Measurements from ENCODE around the gene NT5C.
A peak's percentile ranks its signal among the peaks of the same experiment; 100 is the strongest.

NT5C gene

DNA sequence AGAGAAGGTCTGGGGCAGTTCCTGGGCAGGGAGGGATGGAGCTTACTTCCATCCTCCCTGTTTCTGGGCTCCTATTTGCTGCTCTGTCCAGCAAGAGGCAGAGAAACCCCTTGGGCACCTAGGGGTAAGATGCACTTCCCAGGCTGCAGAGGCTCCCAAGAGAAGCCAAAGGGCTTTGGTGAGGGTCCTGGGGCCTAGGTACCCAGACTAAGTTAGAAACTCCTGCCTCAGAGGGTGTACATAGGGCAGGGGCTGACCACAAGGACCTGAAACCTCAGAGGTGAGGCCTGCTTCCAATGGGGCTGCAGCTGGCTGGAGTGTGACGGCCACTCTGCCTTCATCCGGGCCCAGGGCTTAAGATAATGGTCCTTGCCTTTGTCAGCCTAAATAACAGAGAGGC is 23.3 kb downstream of the NT5C start:
- no peaks in the 10 kb centered on the region for H3K9me3 ChIP-seq (ENCODE audit: low read depth, low read length)
- H3K36me3 ChIP-seq (ENCODE audit: insufficient read depth, low read length), result no peaks in the 10 kb centered on the region
- no peak for DNase-seq (ENCODE audit: low read depth, low spot score)
- H3K4me3 ChIP-seq, result no peak overlapping the region
- TF ChIP-seq POLR2AphosphoS5 (IDR thresholded peaks at IDR 0.05; ENCODE audit: borderline replicate concordance, low read depth, low read length), result no peak
- TF ChIP-seq EZH2 (IDR thresholded peaks at IDR 0.05), result no peak
- TF ChIP-seq FOXP2 (optimal IDR thresholded peaks at IDR 0.05; ENCODE audit: control extremely low read depth, extremely low read length, insufficient read depth), result no peak
- H3K27ac ChIP-seq, result no peak overlapping the region
- no peak overlapping the region for H3K9ac ChIP-seq (ENCODE audit: insufficient read length)

DNA sequence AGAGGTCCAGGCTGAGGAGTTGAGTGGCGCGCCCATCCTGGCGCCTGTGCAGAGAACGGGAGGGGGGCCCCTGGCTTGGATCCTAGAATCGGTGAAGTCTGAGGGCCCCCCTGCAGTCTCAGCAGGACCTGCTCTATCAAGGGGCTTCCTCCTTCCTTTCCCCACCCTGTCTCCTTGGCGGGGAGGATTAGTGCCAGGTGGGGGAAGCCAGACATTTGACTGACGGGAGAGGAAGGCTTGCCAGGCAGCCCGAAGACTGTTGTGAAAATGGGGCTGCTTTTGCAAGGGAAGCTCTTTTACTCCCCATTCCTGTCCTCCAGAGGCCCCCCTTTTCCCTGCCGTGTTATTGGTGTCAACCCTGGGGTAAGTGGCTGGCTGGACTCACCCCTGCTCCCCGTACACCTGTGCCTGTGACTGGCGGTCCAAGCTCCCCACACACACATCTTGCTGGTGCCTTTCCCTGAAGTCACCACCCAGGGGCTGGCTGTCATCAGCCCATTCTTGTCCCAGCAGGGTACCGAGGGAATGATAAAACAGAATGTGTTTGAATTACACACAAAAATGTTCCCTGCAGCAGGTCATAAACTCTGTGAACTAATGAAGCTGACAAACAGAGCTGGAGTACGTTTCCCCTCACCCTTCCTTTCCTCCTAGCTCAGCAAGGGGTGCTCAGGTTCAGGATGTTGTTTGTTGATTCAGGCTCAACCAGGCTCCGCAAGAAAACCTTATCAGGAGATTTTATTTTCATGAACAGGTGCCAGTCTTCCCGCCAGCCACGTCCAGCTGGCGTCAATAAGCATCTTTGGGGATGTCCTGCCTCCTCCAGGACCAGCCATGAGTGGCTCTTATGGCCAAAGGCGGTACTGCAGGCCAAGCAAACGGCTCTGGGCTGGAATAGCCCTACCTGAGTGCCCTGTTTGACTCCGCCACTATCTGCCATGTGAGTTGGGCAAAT is 26.1 kb downstream of the NT5C start:
- no peak overlapping the region for H3K9ac ChIP-seq (ENCODE audit: insufficient read length)
- no peak for DNase-seq (ENCODE audit: low read depth, low spot score)
- 0 out of 2 replicates have a peak overlapping the region, but pooled peaks have one; percentile 22 for H3K4me3 ChIP-seq
- H3K27ac ChIP-seq, result no peak overlapping the region
- no peaks in the 10 kb centered on the region for H3K36me3 ChIP-seq (ENCODE audit: insufficient read depth, low read length)
- TF ChIP-seq EZH2 (IDR thresholded peaks at IDR 0.05) (no peak), FOXP2 (optimal IDR thresholded peaks at IDR 0.05; ENCODE audit: control extremely low read depth, extremely low read length, insufficient read depth) (no peak), POLR2AphosphoS5 (IDR thresholded peaks at IDR 0.05; ENCODE audit: borderline replicate concordance, low read depth, low read length) (no peak)
- H3K9me3 ChIP-seq (ENCODE audit: low read depth, low read length), result no peaks in the 10 kb centered on the region

DNA sequence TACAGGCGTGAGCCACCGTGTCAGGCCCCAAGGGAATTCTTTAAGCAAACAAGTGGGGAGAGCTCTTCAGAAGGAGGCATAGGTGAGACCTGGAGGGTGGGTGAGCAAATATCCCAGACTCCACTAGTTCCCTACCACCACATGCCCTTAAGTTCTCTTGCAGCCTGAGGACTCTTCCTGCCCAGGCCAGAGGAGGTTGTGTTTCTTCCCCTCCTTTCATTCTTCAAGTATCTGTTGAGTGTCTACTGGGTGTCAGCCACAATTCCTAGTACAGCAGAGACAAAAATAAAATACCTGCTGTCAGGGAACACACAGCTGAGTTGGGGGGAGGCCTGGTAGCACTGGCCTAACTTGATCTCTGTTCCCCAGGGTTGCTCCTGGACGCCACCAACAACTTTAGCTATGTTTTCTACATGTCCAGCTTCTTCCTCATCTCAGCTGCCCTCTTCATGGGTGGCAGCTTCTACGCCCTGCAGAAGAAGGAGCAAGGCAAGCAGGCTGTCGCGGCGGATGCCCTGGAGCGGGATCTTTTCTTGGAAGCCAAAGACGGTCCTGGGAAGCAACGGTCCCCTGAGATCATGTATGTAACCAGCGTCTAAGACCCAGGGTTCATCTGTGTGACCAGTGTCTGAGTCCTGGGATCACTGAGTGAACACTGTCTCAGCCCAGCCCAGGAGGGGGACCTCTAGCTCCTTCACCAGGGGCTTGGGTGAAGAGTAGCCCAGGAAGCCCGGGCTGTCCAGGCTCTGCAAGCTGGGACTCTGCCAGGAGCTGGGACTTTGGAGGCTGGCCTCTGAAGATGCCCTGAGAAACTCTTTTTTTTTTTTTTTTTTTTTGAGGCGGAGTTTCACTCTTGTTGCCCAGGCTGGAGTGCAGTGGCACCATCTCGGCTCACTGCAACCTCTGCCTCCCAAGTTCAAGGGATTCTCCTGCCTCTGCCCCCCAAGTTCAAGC is 27.7 kb downstream of the NT5C start:
- H3K36me3 ChIP-seq (ENCODE audit: insufficient read depth, low read length), result no peaks in the 10 kb centered on the region
- TF ChIP-seq FOXP2 (optimal IDR thresholded peaks at IDR 0.05; ENCODE audit: control extremely low read depth, extremely low read length, insufficient read depth) (no peak), EZH2 (IDR thresholded peaks at IDR 0.05) (no peak), POLR2AphosphoS5 (IDR thresholded peaks at IDR 0.05; ENCODE audit: borderline replicate concordance, low read depth, low read length) (no peak)
- H3K27ac ChIP-seq, result no peak overlapping the region
- no peak overlapping the region for H3K9ac ChIP-seq (ENCODE audit: insufficient read length)
- no peak for DNase-seq (ENCODE audit: low read depth, low spot score)
- no peaks in the 10 kb centered on the region for H3K9me3 ChIP-seq (ENCODE audit: low read depth, low read length)
- no peak overlapping the region for H3K4me3 ChIP-seq

DNA sequence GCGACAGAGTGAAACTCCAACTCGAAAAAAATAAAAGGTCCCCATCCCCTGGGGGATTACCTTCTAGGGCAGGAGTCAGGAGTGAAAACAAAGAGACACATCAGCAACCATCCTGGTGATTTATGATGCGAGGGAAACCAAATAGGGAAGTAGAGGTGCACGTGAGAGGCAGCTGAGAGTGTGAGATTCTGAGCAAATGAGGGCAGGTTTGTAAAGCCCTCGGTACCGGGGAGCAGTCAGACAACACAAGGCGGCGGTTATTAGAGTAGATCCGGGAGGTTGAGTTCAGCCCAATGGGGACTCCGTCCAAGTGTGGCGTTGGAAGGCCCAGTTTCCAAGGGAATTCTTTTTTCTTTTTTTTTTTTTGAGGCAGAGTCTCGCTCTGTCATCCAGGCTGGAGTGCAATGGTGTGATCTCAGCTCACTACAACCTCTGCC is 29.1 kb downstream of the NT5C start:
- Histone ChIP-seq H3K9ac (ENCODE audit: insufficient read length) (no peak overlapping the region), H3K36me3 (ENCODE audit: insufficient read depth, low read length) (no peaks in the 10 kb centered on the region), H3K27ac (no peak overlapping the region), H3K4me3 (no peak overlapping the region), H3K9me3 (ENCODE audit: low read depth, low read length) (no peaks in the 10 kb centered on the region)
- no peak for DNase-seq (ENCODE audit: low read depth, low spot score)
- TF ChIP-seq EZH2 (IDR thresholded peaks at IDR 0.05) (no peak), POLR2AphosphoS5 (IDR thresholded peaks at IDR 0.05; ENCODE audit: borderline replicate concordance, low read depth, low read length) (no peak)

DNA sequence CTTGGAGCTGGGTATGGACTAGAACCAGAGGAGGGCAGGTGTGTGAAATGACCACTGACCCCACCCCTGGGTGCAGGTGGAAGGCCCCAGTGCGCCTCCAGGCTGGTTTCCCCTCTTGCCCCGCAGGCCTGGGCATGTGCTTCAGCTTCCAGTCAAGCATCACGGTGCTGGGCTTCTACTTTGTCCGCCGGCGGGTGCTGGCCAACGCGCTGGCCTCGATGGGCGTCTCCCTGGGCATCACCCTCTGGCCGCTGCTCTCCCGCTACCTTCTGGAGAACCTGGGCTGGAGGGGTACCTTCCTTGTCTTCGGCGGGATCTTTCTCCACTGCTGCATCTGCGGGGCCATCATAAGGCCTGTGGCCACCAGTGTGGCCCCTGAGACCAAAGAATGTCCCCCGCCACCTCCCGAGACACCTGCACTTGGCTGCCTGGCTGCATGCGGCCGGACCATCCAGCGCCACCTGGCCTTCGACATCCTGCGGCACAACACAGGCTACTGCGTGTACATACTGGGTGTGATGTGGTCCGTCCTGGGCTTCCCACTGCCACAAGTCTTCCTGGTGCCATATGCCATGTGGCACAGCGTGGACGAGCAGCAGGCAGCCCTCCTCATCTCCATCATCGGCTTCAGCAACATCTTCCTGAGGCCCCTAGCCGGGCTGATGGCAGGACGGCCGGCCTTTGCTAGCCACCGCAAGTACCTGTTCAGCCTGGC is 31.5 kb downstream of the NT5C start:
- H3K4me3 ChIP-seq, result no peak overlapping the region
- no peak overlapping the region for H3K27ac ChIP-seq
- DNase-seq (ENCODE audit: low read depth, low spot score), result no peak
- H3K36me3 ChIP-seq (ENCODE audit: insufficient read depth, low read length), result no peaks in the 10 kb centered on the region
- no peaks in the 10 kb centered on the region for H3K9me3 ChIP-seq (ENCODE audit: low read depth, low read length)
- TF ChIP-seq FOXP2 (optimal IDR thresholded peaks at IDR 0.05; ENCODE audit: control extremely low read depth, extremely low read length, insufficient read depth), result no peak
- TF ChIP-seq POLR2AphosphoS5 (IDR thresholded peaks at IDR 0.05; ENCODE audit: borderline replicate concordance, low read depth, low read length), result no peak
- no peak for TF ChIP-seq EZH2 (IDR thresholded peaks at IDR 0.05)
- H3K9ac ChIP-seq (ENCODE audit: insufficient read length), result no peak overlapping the region

DNA sequence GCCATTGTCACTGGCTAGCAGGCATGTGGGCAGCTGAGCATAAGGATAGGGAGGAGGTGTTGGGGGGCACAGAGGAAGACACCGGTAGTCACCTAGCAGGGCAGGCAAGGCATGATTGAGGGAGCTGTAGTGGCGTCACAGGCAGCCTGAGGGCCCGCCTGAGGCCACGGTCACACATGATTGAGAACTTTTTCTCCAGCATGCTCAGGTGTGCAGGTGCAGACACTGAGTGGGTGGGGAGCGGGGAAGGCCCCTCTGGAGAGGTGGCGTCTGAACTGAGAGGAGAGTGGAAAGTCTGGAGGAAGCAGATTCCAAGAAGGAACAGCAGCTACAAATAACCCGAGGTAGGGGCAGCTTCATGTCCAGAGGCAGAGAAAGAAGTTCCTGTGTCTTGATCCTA is 32.7 kb downstream of the NT5C start:
- H3K4me3 ChIP-seq, result no peak overlapping the region
- H3K27ac ChIP-seq, result no peak overlapping the region
- no peak overlapping the region for H3K9ac ChIP-seq (ENCODE audit: insufficient read length)
- no peak for DNase-seq (ENCODE audit: low read depth, low spot score)
- H3K36me3 ChIP-seq (ENCODE audit: insufficient read depth, low read length), result no peaks in the 10 kb centered on the region
- no peaks in the 10 kb centered on the region for H3K9me3 ChIP-seq (ENCODE audit: low read depth, low read length)
- TF ChIP-seq FOXP2 (optimal IDR thresholded peaks at IDR 0.05; ENCODE audit: control extremely low read depth, extremely low read length, insufficient read depth) (no peak), EZH2 (IDR thresholded peaks at IDR 0.05) (no peak), POLR2AphosphoS5 (IDR thresholded peaks at IDR 0.05; ENCODE audit: borderline replicate concordance, low read depth, low read length) (no peak)

DNA sequence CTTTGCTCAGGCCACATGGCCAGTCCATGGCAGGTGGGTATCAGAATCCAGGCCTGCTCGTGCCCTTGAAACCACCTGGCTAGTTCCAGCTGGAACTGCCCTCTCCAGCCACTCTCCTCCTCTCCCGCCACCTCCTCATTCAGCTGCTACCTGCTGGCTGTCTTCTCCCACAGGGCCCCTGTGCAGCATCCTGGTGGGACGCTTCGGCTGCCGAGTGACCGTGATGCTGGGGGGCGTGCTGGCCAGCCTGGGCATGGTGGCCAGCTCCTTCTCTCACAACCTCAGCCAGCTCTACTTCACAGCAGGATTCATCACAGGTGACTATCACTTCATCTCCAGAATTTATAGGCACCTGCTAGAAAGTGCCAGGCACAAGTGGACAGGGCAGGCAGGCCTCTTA is 33.7 kb downstream of the NT5C start:
- Histone ChIP-seq H3K4me3 (no peak overlapping the region), H3K27ac (no peak overlapping the region), H3K36me3 (ENCODE audit: insufficient read depth, low read length) (no peaks in the 10 kb centered on the region), H3K9ac (ENCODE audit: insufficient read length) (no peak overlapping the region), H3K9me3 (ENCODE audit: low read depth, low read length) (no peaks in the 10 kb centered on the region)
- no peak for TF ChIP-seq FOXP2 (optimal IDR thresholded peaks at IDR 0.05; ENCODE audit: control extremely low read depth, extremely low read length, insufficient read depth)
- no peak for TF ChIP-seq POLR2AphosphoS5 (IDR thresholded peaks at IDR 0.05; ENCODE audit: borderline replicate concordance, low read depth, low read length)
- TF ChIP-seq EZH2 (IDR thresholded peaks at IDR 0.05), result no peak
- DNase-seq (ENCODE audit: low read depth, low spot score), result no peak

All from SK-N-MC (cell line).